Measurements from ENCODE around the gene SULT1B1.
A peak's percentile ranks its signal among the peaks of the same experiment; 100 is the strongest.

Gene SULT1B1

DNA sequence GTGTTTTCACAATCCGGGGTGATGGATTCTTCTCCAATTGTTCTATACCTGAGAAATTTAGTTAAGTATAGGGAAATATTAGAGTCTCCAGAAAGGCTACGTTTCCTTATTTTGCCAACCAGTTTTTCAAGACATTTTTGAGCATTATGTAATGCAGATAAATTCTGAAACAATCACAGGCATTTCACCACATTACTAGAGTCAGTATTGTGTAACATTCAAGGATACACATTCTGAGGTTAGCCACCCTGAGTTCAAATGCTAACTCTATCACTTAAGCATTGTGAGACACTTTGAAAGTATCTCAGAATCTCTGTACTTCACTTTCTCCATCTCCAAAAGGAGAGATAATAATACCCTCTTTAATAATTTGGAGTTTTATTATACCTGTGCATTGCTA lies 10.6 kb downstream of the SULT1B1 start:
- peak; percentile 8 for DNase-seq (ENCODE audit: low spot score)

DNA sequence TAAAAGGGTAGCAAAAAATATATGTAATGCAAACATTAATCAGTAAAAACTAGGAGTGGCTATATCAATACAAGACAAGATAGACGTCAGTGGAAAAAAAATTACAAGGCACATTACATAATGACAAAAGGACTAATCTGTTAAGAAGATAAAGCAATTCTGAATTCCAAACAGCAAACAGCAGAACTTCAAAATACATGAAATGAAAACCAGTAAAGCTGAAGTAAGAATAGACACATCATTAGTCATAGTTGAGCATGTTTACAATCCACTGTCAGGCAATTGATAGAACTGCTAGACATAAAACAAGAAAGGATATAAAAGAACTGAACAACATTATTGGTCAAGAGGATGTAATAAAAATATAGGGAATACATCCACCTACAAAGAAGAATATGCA lies 12.2 kb downstream of the SULT1B1 start:
- no peak for DNase-seq (ENCODE audit: low spot score)

- no peak for DNase-seq (ENCODE audit: low spot score)
Observed at GRCh38 chr4:69744157-69744478, 16.3 kb downstream of the SULT1B1 start.

DNA sequence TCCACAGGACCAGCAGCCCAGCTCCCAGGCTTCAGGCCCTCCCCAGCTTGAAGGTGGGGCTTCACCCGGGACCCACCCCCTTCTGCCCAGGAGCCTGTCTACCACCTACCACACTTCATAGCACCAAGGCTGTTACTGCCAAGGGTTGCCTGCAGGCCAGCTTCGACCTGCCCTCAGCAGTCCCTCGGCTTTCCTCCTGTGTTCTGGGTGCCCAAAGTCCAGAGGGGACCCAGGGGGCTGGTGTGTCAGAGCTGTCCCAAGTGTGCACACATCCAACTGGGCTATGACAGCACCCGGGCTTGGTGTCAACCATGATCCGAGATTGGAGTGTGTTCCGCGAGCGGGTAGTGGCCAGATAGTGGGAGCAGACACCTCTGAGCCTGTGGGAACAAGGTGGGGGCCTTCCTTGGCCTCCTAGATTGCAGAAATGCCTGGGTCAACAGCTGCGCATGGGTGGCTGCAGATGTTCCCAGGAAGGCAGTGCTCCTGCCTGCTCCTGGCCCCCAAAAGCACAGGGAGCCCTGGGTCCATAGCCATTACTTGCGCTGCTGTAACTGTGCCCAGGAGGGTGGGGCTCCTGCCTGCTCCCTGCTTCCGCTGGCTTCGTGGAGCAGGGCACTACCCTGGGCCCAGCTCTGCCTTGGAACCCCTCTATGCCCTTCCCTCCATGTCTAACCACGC lies 16.8 kb downstream of the SULT1B1 start:
- no peak for DNase-seq (ENCODE audit: low spot score)

DNA sequence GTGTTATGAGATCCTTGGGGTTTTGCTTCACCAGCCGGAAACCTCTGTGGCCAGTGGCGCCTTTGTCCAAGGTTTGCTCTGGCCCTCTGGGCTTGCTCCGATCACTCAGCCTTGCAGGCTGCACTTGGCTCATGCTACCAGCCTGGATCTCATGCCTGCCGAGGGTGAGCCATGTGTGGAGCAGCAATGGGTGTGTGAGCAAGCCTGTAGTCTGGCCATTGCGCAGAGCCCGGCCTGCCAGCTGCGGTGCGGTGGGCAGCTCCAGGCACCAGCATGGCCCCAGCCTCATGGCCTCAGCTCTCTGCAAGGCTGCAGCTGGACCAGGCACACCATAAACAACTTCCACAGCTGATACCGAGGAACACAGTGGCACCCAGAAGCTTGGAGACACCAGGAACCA lies 17.8 kb downstream of the SULT1B1 start:
- DNase-seq (ENCODE audit: low spot score) = no peak

DNA sequence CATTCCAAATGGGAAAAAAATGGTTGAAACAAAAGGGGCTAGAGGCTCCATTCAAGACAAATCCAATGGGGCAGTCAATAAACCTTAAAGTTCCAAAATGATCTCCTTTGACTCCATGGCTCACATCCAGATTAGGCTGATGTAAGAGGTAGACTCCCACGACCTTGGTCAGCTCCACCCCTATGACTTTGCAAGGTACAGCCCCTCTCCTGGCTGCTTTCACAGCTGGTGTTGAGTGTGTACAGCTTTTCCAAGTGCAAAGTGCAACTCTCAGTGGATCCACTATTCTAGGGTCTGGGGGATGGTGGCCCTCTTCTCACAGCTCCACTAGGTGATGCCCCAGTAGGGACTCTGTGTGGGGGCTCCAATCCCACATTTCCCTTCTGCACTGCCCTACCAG lies 21.5 kb downstream of the SULT1B1 start:
- DNase-seq (ENCODE audit: low spot score) = no peak

- no peak for DNase-seq (ENCODE audit: low spot score)
Observed at GRCh38 chr4:69735119-69735518, 25.3 kb downstream of the SULT1B1 start.

GRCh38 chr4:69731847-69732246 lies 28.6 kb downstream of the SULT1B1 start:
- no peak for DNase-seq (ENCODE audit: low spot score)

GRCh38 chr4:69731241-69731640 lies 29.2 kb downstream of the SULT1B1 start:
- DNase-seq (ENCODE audit: low spot score) = no peak

- DNase-seq (ENCODE audit: low spot score) = no peak
Observed at GRCh38 chr4:69730002-69730401, 30.4 kb downstream of the SULT1B1 start.

DNA sequence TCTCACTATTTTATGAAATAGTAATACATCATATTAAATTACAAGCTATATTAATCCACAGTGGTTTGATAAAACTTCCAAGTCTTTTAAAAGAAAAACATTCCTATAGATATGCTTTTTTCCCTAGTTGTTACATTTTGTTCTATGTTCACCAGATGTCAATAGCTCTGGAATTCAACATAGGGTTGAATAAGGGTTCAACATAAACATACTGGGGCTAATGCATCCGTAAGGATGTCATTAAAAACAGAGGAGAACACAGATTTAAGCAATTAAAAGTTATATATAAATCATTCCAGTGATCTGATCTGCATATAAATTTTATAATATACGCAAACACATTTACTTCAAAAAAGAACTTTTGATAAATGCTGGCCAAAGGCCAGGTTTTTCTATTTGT lies 32.5 kb downstream of the SULT1B1 start:
- no peak for DNase-seq (ENCODE audit: low spot score)

GRCh38 chr4:69727426-69727825 lies 33.0 kb downstream of the SULT1B1 start:
- no peak for DNase-seq (ENCODE audit: low spot score)

DNA sequence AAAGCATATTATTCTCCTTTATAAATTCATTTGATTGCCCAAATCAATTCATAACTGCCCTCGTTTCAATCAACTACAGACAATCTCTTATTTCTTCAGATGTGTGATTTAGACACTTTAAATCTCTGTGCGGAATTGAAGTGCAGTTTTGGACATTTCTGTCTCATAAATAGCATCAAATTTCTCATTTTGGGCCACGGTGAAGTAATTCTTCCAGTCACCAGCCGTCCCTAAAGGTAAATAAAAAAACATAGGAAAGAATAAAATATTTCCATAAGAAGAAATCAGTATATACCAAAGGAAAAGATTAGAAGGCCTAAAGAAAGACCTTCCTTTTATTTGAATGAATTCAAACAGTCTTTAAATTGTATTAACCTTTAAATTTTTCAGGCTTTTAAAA lies 33.4 kb downstream of the SULT1B1 start:
- DNase-seq (ENCODE audit: low spot score) = no peak

- DNase-seq (ENCODE audit: low spot score) = no peak
Observed at GRCh38 chr4:69718396-69719271, 41.8 kb downstream of the SULT1B1 start.

- no peak for DNase-seq (ENCODE audit: low spot score)
Observed at GRCh38 chr4:69717778-69718177, 42.6 kb downstream of the SULT1B1 start.

GRCh38 chr4:69716654-69717053 lies 43.8 kb downstream of the SULT1B1 start:
- no peak for DNase-seq (ENCODE audit: low spot score)

DNA sequence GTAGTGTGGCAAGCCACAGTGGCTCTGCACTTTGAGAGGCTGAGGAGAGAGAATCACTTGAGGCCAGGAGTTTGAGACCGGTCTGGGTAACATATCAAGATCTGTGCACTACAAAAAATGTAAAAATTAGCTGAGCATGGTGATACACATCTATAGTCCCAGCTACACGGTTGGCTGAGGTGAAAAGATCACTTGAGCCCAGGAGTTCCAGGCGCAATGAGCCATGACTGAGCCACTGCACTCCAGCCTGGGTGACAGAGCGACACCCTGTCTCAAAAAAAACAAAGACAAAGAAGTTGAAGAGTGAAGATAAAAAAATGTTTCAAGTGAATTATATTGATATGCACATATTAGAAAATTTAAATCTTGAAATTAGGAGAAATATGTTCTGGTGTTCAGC lies 46.3 kb downstream of the SULT1B1 start:
- DNase-seq (ENCODE audit: low spot score) = no peak

- DNase-seq (ENCODE audit: low spot score) = no peak
Observed at GRCh38 chr4:69713593-69713992, 46.8 kb downstream of the SULT1B1 start.

GRCh38 chr4:69710580-69710979 lies 49.8 kb downstream of the SULT1B1 start:
- no peak for DNase-seq (ENCODE audit: low spot score)

DNA sequence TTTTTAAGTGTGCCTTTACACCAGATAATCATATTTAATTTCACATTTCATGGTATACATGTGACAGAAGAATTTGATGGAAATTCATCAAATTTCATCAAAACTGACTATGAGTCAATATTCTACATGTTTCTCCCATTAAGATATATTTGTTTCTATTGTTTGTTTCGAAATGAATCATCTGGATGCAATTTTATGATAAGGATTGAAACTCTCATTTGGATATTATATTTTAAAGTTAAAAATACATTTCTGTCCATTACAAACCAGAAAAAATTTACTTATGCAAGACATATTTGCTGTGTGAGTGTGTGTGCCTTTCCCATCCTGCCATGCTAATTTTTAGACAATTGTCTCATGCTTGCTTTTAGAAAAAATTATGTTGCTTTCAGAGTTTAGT lies 52.2 kb downstream of the SULT1B1 start:
- DNase-seq (ENCODE audit: low spot score) = no peak

DNA sequence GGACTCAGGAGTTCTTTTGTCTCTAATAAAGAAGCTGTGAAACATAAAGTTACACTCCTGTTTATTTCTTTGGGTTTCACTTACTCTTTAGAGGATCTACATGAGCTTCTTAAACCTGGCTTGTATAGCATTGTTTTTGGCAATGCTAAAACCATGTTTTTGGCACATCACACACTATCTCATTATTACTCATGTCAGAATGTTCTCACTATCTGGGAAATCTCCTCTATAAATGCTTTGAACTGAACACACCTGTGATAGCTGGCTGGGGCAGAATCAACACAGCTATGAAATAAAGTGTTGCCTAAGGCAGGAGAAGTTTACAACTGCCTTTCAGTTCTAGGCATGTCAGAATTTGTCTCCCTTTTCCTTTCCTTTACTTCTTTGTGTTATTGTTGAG lies 52.6 kb downstream of the SULT1B1 start:
- no peak for DNase-seq (ENCODE audit: low spot score)

- DNase-seq (ENCODE audit: low spot score) = no peak
Observed at GRCh38 chr4:69702201-69702600, 58.2 kb downstream of the SULT1B1 start.

DNA sequence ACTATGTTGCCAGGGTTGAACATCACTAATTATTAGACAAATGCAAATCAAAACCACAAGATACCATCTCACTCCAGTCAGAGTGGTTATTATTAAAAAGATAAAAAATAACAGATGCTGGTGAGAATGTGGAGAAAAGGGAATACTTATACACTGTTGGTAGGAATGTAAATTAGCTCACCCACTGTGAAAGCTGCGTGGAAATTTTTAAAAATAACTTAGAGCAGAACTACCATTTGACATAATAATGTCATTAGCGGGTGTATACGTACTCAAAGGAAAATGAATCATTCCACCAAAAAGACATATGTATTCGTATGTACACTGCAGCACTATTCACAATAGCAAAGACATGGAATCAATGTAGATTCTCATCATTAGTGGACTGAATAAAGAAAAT lies 58.7 kb downstream of the SULT1B1 start:
- no peak for DNase-seq (ENCODE audit: low spot score)

Measured in AG08395 (cell line).